DND-41 (cell line): ENCODE measurements around the gene IQCE.

Experiments
- EZH2 ChIP-seq: IDR thresholded peaks from 3 replicates; pipeline ENCODE4 v1.6.1; 2012; ENCODE audit warnings: borderline replicate concordance, low read depth, mild to moderate bottlenecking, moderate library complexity, low read length, inconsistent platforms; ENCODE audit not compliant: severe bottlenecking
- TF ChIP-seq, protein P1 (sequence below): IDR thresholded peaks from 2 replicates; pipeline ENCODE4 v1.5.1; 2012; ENCODE audit warnings: borderline replicate concordance, low read length, moderate library complexity, mild to moderate bottlenecking; ENCODE audit not compliant: poor library complexity, severe bottlenecking; ENCODE audit errors: extremely low read depth

GRCh38 chr7:2551418-2551817, 7.4 kb upstream of the IQCE start:
- TF ChIP-seq, protein P1, sequence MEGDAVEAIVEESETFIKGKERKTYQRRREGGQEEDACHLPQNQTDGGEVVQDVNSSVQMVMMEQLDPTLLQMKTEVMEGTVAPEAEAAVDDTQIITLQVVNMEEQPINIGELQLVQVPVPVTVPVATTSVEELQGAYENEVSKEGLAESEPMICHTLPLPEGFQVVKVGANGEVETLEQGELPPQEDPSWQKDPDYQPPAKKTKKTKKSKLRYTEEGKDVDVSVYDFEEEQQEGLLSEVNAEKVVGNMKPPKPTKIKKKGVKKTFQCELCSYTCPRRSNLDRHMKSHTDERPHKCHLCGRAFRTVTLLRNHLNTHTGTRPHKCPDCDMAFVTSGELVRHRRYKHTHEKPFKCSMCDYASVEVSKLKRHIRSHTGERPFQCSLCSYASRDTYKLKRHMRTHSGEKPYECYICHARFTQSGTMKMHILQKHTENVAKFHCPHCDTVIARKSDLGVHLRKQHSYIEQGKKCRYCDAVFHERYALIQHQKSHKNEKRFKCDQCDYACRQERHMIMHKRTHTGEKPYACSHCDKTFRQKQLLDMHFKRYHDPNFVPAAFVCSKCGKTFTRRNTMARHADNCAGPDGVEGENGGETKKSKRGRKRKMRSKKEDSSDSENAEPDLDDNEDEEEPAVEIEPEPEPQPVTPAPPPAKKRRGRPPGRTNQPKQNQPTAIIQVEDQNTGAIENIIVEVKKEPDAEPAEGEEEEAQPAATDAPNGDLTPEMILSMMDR, result no peak
- no peak for TF ChIP-seq EZH2
